HG03565 (cell line): ENCODE data around the gene BCCIP.

Source experiments
- ATAC-seq: cut with Tn5 transposase; IDR thresholded peaks from one replicate; pipeline ENCODE4 v1.9.1; 2021; ENCODE audit warnings: mild to moderate bottlenecking, moderate library complexity; ENCODE audit not compliant: unreplicated experiment

BCCIP gene

DNA sequence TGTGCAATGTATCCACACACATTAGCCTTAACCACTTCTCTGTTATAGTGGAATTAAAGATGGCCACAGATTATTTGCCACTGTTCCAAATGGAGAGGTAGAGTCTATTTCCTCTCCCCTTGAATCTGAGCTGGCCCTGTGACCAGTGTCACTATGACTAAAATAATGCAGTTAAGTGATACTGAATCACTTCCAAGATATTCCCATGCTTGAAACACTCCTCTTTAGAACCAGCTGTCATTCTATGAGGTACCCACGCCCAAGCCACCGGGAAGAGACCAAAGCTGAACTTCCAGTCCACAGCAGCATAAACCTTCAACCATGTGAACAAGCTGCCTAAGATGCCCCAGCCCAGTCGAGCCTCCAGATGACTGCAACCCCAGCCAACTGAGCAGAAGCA lies 59.9 kb downstream of the BCCIP start:
- no peak for ATAC-seq
